Stimulated activated CD8-positive, alpha-beta memory T cell treated with anti-CD3 and anti-CD28 coated beads, Interleukin-2, amount 100 ng/mL, for 48 hours (primary cell): ENCODE measurements around the gene KLHL24.
"Not testable (repeated sequence)": the region's sequence is repeated elsewhere in the genome, so short reads cannot be mapped to it uniquely, and the experiment has no call there.

Experiments used
- DNase-seq, 2 donors: peaks; one replicate each; pipeline ENCODE4 v3.0.0-alpha.2; 2020; ENCODE audit warnings: low read depth in 2 of 2

Gene KLHL24

DNA sequence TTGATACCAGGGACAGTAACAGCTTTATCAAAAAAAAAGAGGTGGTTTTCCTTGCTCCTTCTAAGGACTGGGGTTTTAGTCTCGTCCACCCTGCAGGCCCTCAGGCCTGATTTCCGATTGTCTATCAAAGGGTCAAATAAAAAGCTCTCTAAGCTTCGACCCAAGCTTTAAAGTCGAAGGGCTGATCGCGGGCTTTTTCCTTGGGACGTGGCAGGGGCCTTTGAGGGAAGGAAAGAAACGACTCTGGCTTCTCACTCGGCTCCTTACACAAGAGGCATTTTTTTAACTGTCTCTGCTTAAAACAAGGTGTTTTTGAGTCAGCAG, 354 bp upstream of the KLHL24 start:
- DNase-seq = no peak

DNA sequence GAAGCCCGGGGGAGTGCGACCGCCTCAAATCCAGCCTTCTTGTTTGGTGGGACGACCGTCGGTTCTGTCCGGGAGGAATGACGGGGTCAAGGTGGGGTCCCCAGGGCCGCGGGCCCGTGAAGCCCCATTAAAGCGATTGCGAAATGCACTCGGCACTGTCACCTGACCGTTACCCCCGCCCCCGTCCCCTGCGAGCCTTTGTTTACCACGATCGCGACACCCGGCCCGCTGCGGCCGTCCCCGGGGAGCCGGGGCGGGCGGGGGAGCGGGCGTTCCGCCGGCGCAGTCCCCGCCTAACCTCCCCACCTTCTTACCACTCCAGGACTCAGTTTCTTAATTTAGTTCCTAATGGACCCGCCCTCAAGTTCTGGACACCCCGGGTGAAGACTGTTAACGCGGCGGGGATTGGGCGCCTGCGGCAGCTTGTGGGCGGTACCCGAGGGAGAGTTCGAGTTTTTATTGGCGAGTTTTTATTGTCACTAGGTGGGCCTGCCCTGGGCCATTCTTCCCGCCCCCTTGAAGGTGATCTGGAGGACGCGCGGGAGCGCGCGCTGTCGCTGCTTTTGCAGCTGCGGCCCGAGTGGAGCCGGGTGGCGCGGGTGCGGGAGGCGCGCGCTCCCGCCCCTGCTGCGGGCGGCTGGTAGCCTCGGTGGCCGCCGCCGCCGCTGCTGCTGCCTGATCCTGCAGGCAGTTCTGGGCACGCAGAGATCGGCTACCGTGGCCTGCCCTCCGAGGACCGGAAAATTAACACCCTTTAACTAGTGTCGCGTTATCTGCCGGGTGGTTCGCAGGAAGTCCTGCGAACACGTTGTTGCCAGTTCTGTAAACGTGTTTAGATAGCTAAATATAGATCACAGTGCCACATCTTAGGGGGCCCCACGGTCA, 1.0 kb downstream of the KLHL24 start:
- peak; percentile 84 to 90 for DNase-seq

- DNase-seq = no peak
Measured at GRCh38 chr3:183637106-183637486, 1.7 kb downstream of the KLHL24 start.

- DNase-seq = not testable (repeated sequence)
Measured at GRCh38 chr3:183637633-183638032, 2.2 kb downstream of the KLHL24 start.

- no peak for DNase-seq
Measured at GRCh38 chr3:183638101-183638852, 2.9 kb downstream of the KLHL24 start.

GRCh38 chr3:183640635-183641034, 5.2 kb downstream of the KLHL24 start:
- not testable (repeated sequence) for DNase-seq

DNA sequence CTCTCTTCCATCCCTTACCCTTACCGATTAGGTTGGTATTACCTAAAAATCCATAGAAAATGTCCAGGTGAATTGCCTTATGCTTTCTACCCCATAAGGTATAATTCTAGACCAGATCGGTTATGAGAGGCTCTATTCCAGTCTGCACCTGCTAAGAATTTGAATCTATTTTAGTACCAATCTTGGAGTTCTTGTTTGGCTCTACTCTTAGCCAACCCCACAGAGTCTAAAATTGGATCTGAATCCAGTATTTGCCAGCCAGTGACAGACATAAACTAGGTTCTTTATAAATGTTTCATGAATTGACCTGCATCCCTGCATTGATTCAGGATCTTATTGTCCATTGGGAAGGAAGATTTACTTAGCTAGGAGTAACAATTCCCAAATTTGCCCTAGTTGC, 6.5 kb downstream of the KLHL24 start:
- no peak for DNase-seq

DNA sequence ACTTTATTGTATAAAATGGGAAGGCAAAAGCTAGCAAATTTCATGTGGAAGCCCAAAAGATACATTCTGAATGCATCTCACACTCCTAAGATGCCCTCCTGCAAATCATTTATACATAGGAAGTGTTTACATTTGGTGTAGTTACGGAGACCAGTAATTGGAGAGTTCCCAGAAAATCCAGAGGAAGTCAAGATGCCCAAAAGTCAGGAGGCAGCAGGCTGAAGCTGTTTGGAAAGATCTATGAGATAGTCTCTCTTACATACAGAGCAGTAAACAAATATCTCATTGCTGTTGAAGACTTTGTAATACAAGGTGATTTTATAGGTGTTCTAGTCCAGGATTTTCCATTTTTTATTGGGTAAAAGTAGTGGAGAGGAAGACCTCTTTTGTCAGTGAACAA, 8.8 kb downstream of the KLHL24 start:
- no peak for DNase-seq

- DNase-seq = no peak
Measured at GRCh38 chr3:183645254-183645653, 9.8 kb downstream of the KLHL24 start.

GRCh38 chr3:183650554-183650953, 15.1 kb downstream of the KLHL24 start:
- no peak for DNase-seq

DNA sequence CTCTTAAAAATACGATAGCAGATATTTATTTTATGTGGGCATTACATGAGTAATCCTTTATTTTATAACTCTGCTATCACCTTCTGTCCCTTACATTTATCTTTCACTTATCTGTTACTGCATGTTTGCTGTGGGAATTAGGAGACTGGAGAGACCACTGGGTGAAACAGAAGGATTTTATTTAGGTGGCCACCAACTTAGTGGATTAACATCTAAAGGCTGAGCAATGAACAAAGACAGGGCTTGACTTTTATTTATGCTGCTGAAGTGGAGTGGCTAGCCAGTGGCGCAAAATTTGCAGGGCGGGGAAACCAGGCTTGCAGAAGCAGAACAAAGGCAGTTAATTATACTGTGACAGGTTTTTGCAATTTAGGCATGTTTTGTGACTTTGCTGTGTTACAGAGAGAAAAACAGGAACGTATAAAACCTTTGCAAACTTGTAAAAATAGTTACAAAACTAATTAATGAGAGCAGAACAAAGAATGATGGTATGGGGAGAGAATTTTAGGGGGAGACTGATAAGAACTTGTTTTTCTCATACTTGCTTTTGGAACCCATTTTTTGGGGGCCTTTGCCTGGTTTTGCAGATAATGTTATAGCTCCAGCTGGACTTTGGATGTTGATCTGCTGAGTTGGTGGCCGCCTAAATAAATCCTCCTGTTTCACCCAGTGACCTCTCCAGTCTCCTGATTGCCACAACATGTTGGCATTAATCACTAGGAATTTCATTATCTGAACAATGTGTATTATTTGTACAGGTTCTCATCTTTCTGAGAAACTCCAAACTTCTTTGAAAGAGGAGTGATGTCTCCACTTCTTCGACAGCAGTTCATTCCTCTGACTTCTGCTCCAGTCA, 18.0 kb downstream of the KLHL24 start:
- DNase-seq = no peak

- no peak for DNase-seq
Measured at GRCh38 chr3:183654727-183655126, 19.3 kb downstream of the KLHL24 start.

- DNase-seq = no peak
Measured at GRCh38 chr3:183662099-183662498, 26.7 kb downstream of the KLHL24 start.

DNA sequence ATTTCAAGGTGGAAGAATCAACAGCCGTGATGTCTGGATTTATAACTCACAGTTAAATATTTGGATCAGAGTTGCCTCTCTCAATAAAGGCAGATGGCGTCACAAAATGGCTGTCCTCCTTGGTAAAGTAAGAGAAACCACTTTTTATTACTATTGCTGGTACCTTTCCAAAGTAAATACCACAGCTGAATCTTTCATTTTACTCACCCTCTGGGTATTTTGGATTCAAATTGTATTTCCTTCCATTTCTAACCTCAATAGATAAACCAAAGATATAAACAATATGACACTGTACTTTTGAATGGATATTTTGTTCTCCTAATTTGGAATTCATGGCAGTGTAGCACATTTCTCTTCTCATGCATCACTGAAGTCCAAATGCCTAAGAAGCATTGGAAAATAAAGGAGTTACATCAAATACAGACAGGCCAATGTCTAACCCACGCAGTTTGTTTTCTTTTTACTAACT, 29.5 kb downstream of the KLHL24 start:
- DNase-seq = no peak

GRCh38 chr3:183680061-183680460, 44.6 kb downstream of the KLHL24 start:
- DNase-seq = no peak

DNA sequence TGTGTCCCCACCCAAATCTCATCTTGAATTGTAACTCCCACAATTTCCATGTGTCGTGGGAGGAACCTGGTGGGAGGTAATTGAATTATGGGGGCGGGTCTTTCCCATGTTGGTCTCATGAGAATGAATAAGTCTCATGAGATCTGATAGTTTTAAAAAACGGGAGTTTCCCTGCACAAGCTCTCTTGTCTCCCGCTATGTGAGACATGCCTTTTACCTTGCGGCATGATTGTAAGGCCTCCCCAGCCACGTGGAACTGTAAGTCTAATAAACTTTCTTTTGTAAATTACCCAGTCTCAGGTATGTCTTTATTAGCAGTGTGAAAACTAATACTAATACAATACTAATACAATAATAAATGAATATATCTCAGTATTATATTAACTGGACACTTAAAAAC, 52.3 kb downstream of the KLHL24 start:
- DNase-seq = no peak

- DNase-seq = no peak
Measured at GRCh38 chr3:183688874-183689273, 53.5 kb downstream of the KLHL24 start.

GRCh38 chr3:183689621-183690020, 54.2 kb downstream of the KLHL24 start:
- not testable (repeated sequence) for DNase-seq

- no peak for DNase-seq
Measured at GRCh38 chr3:183690402-183690995, 55.1 kb downstream of the KLHL24 start.

DNA sequence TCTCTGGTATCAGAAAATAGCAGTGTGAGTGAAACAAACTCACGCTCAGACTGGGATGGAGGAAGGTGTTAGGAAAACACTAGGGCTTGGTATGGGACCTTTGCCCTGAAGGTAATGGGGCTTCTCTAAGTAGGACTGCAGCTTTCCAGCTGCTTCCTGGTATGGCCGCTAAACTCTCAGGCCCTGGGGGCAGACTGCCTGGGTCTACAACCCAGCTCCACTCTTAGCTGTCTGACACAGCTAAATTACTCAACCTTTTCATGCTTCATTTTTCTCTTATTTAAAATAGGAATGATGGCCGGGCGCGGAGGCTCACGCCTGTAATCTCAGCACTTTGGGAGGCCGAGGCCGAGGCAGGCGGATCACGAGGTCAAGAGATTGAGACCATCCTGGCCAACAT, 57.0 kb downstream of the KLHL24 start:
- no peak for DNase-seq

- DNase-seq = no peak
Measured at GRCh38 chr3:183695569-183696364, 60.3 kb downstream of the KLHL24 start.
